HT1080 (cell line): ENCODE results near the gene SCRG1. TPM values are rescaled to one million over a fixed set of nuclear protein-coding genes. Genes with fewer than 3 reads are reported as not detected.

Experiments used
- DNase-seq: peaks from one replicate; pipeline ENCODE4 v3.0.0-alpha.2; 2015; ENCODE audit warnings: low read depth
- total RNA-seq: library from RNA; depleted of rRNA; stranded (reverse); fragments of >200 nt; shearing (Covaris generic); gene quantifications from 2 replicates; pipeline ENCODE4 v1.2.3, GENCODE V29; 2014

The SCRG1 gene
- total RNA-seq, 1 experiment from 2014 or later = not detected

DNA sequence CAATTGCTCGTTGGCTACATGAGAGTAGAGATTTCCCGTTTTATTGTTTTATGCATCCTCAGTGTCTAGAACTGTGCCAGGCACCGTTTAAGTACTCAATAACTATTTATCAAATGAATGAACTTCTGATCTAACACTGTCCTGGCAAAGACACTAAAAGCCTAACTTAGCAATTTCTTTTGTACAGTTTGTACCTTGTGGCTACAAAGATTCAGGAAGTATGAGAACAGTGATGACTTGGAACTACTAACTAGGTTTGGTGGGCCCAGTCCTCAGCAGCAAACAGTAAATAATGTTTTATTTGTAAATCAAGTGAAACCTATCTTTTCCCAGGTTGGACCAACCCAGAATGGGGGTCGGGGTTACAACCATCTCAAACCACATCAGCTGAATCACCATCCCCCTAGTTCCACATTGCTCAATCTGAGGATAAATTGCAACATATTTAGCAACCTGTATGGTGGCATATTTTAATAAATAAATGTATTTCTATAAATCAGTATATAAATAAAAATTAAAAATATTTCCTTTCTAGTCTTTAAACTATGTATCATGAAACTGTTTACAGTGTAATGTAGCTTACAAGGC, 12.3 kb upstream of the SCRG1 start:
- DNase-seq = no peak

GRCh38 chr4:173410079-173410478, 11.2 kb upstream of the SCRG1 start:
- no peak for DNase-seq

DNA sequence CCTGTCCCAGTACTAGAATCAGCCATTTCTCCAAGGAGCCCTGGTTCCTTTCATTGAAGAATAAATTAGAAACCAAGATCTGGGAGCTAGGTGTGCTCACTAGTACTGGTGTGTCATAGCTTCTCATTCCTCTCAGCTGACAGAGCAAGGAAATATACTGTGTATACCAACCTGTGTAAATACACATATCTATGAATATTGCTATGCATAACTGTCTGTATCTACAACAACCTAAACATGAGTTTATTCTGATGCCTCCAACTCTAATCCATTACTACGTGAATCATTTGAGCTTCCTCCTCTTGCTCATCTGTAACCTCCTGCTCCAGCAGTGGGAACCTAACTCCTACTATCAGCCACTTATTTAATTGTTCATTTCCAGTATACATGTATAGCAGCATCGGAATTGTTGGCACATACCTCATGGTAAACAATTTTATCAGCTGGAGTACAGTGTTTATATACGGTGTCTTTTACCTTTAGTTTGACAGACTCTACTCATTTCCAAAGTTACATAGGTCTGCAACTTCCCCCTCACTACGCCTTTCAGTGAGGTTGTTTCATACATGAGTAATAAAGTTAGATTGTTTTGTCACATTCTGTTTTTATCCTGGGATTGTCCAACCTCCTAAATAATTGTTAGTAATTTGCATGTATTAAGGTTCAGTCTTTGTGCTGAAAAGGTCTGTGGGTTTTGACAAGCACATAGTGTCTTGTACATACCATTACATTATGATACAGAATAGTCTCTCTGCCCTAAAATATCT, 7.1 kb upstream of the SCRG1 start:
- no peak for DNase-seq

DNA sequence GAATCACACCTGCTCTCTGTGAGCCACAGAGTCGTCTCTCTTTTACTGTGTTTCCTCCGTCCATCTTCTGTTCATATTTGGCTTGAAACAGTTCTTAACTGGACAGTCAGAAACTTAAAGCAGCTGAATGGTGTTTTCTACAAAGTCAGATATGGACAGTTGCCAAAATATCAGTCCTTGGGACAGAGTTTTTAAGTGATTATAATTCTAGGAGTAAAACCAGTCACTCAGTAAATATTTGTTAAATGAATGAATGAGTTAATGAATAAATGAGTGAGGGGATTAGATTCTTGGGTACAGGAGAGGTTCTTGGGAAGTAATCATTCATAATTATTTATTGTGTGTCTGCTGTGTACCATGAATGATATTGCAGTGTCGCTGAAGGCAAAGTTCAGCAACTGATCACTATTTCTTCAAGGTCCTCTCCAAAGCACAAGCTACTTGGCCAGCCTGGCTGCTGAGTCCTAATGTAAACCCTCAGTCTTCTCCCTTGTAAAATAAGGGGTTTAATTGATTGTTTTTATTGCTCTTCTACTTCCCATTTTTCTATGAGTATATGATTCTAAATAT, 5.5 kb upstream of the SCRG1 start:
- no peak for DNase-seq

GRCh38 chr4:173403051-173403450, 4.1 kb upstream of the SCRG1 start:
- peak; percentile 21 for DNase-seq

GRCh38 chr4:173401063-173401462, 2.1 kb upstream of the SCRG1 start:
- DNase-seq = no peak

DNA sequence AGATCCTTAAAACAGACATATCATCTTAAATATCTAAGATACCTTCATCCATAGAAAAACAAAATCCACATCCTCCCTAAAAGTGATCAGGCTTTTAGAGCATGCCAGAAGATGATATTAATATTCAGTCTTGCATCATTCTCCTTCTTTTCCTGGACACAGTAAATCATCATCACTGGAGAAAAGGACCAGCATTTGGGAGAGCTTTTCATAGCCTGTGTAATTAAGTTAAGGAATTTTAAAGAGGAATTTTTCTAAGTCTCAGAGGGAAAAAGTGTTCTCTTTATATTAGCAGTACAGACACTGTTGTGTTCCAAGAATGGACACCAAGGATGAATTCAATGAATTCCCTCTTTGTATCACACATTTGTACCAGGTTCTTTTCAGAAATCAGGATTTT, 696 bp downstream of the SCRG1 start:
- no peak for DNase-seq

GRCh38 chr4:173397604-173398003, 1.3 kb downstream of the SCRG1 start:
- DNase-seq = no peak

- DNase-seq = no peak
Observed at GRCh38 chr4:173391701-173392100, 7.2 kb downstream of the SCRG1 start.

DNA sequence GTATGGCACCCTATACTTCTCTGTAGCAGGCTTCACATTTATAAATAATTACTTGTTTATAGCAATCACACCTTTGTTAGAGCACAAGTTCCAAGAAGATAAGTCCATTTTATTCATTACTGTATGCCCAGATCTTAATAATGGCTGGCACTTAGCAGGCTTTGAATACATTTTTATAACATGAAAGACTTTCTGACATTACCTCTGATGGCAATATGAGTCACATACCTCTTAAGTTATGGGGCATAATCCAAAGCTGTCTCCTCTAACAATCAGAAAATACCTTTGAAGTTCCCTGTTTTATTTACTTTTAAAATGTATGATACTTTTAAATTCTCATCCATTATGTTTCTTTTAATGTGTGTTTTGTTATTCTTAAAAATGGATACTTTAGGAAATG, 12.2 kb downstream of the SCRG1 start:
- DNase-seq = no peak

GRCh38 chr4:173382349-173382748, 16.6 kb downstream of the SCRG1 start:
- no peak for DNase-seq

GRCh38 chr4:173381610-173382009, 17.3 kb downstream of the SCRG1 start:
- DNase-seq = no peak

- no peak for DNase-seq
Observed at GRCh38 chr4:173380987-173381386, 17.9 kb downstream of the SCRG1 start.

GRCh38 chr4:173379929-173380328, 19.0 kb downstream of the SCRG1 start:
- no peak for DNase-seq

GRCh38 chr4:173374588-173374987, 24.3 kb downstream of the SCRG1 start:
- DNase-seq = no peak

DNA sequence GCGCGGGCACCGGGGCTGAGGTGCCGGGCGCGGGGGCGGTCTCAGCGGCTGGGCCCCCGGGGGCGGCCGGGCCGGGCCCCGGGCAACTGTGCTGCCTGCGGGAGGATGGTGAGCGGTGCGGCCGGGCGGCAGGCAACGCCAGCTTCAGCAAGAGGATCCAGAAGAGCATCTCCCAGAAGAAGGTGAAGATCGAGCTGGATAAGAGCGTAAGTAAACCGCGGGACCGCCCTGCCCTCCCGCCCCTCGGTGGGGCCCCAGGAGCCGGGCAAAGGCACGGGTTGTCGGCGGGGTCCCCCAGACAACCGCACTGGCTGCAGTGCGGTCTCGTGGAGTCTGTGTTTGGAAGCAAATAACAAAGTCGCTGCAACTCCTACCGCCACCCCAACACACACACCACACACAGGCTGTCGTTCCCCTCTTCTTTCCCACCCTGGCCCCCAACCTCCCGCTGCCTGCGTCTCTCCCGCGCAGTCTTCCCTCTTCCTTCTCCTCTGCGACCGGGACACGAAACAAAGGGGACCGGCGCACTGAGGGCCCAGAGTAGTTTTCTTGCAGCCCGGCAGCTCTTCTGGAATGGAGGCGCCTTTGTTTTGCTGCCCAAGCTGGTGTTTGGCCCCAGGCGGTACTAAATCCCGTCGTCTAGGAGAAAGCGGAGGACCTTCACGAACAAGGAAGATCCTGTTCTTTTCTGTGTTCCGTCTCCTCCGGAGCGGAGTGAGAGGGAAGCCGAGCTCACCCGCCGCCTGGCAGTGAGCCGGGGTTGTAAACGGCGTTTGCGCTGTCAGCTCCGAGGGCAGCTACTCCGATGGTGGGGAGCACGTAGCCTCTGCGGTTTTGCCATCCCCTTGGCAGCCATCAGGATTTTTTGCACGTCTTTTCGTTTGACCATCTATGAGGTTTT, 27.4 kb downstream of the SCRG1 start:
- DNase-seq = peak; percentile 60

GRCh38 chr4:173370477-173371291, 28.2 kb downstream of the SCRG1 start, which contains the start of gene SAP30:
Gene SAP30 (plus strand): TSS chr4:173370954. CDS start chr4:173371183, 229 bp downstream.
- peak; percentile 95 for DNase-seq

GRCh38 chr4:173370130-173370476, 28.8 kb downstream of the SCRG1 start:
- DNase-seq = no peak

DNA sequence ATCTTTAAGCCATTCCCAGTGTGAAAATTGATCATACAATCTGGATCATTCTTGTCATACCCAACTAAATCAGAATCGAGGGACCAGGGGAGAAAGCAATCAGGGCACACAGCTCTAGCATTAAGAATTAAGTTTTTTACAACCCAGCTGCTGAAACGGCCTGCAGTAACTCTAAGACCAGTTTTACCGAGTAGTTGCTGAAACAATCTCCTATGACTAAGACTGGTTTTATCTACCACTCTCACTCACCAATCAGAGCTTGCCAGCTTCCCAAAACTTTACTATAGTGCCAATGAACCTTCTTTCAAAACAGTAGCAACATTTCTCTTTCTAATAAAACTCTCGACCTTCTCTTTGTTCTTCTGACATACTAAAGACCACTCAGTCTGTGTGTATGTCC, 31.0 kb downstream of the SCRG1 start:
- DNase-seq = peak; percentile 22

DNA sequence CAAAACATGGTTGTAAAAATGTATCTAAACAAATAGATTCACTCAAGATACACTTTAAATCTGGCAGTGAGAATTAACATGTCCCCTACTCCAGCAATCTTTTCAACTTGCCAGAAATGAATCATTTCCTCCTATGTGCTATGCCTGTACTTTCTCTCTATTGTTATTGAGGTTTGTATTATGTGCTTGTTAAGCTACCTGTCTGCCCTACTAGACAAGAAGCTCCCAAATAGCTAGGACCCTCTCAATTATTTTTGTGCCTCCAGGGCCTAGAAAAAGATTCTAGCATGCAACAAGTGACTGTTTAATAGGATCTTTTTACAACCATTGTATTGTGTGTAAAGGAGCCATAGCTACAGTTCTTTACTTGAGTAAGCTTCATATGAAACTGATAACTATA, 31.6 kb downstream of the SCRG1 start:
- peak; percentile 71 for DNase-seq
